Activated CD4-positive, alpha-beta T cell treated with anti-CD3 and anti-CD28 coated beads, Interleukin-2, amount 10 ng/mL, durations not matched to agents 24 days and 14 days (primary cell): Measurements from ENCODE around the gene LEAP2. TPM values are rescaled to one million over a fixed set of nuclear protein-coding genes. Genes with fewer than 3 reads are reported as not detected.

ENCODE experiments used
- DNase-seq: peaks from one replicate; pipeline ENCODE4 v3.0.0; 2022
- H3K27ac Mint-ChIP-seq: one replicate; pipeline ENCODE4 v1.8.0; 2022; ENCODE audit warnings: mild to moderate bottlenecking, mixed read lengths
- H3K27me3 Mint-ChIP-seq: one replicate; pipeline ENCODE4 v1.8.0; 2022; ENCODE audit warnings: mixed read lengths
- H3K36me3 Mint-ChIP-seq: one replicate; pipeline ENCODE4 v1.8.0; 2022; ENCODE audit warnings: low read depth, mild to moderate bottlenecking, mixed read lengths
- H3K4me1 Mint-ChIP-seq: one replicate; pipeline ENCODE4 v1.8.0; 2021; ENCODE audit warnings: mixed read lengths
- H3K4me3 Mint-ChIP-seq: one replicate; pipeline ENCODE4 v1.8.0; 2022; ENCODE audit warnings: mild to moderate bottlenecking, moderate library complexity, mixed read lengths
- H3K9me3 Mint-ChIP-seq: one replicate; pipeline ENCODE4 v1.8.0; 2021; ENCODE audit warnings: mixed read lengths
- intact Hi-C: fragments of 100-400 bp; cut with micrococcal nuclease; formaldehyde crosslinking; loops from one replicate; pipeline ENCODE4 v1.15.1; 2023
- total RNA-seq: library from RNA; stranded (reverse); gene quantifications from 2 replicates; pipeline ENCODE4 v1.2.3, GENCODE V29; 2022

LEAP2 gene
- total RNA-seq, 1 donor from 2014 or later: 4.7 TPM

- H3K27me3 Mint-ChIP-seq: no peaks in the 10 kb centered on the region
- intact Hi-C loops: no loop called here
- H3K4me1 Mint-ChIP-seq: peaks cover 2% of the 10 kb centered on the region
- H3K36me3 Mint-ChIP-seq: peaks cover 37% of the 10 kb centered on the region
- H3K9me3 Mint-ChIP-seq: no peaks in the 10 kb centered on the region
- no peak overlapping the region for H3K4me3 Mint-ChIP-seq
- peak; percentile 12 for DNase-seq
- no peak overlapping the region for H3K27ac Mint-ChIP-seq
These were observed 2.7 kb downstream of the LEAP2 start for GRCh38 chr5:132876020-132876759.

- intact Hi-C loops: no loop called here
- Mint-ChIP-seq H3K4me1 (peaks cover 2% of the 10 kb centered on the region), H3K36me3 (peaks cover 35% of the 10 kb centered on the region), H3K4me3 (no peak overlapping the region), H3K27me3 (no peaks in the 10 kb centered on the region), H3K27ac (no peak overlapping the region), H3K9me3 (no peaks in the 10 kb centered on the region)
- DNase-seq: peak; percentile 8
These were observed 4.0 kb downstream of the LEAP2 start for GRCh38 chr5:132877466-132877865.

- no peak for DNase-seq
- H3K36me3 Mint-ChIP-seq: peaks cover 34% of the 10 kb centered on the region
- H3K27ac Mint-ChIP-seq: no peak overlapping the region
- H3K27me3 Mint-ChIP-seq: no peaks in the 10 kb centered on the region
- no peak overlapping the region for H3K4me3 Mint-ChIP-seq
- no peaks in the 10 kb centered on the region for H3K9me3 Mint-ChIP-seq
- intact Hi-C loops: no loop called here
- H3K4me1 Mint-ChIP-seq: no peaks in the 10 kb centered on the region
These were observed 4.5 kb downstream of the LEAP2 start for GRCh38 chr5:132877938-132878337.

- Mint-ChIP-seq H3K27ac (no peak overlapping the region), H3K4me1 (peaks cover 8% of the 10 kb centered on the region), H3K36me3 (peaks cover 57% of the 10 kb centered on the region), H3K9me3 (no peaks in the 10 kb centered on the region), H3K27me3 (no peaks in the 10 kb centered on the region), H3K4me3 (no peak overlapping the region)
- DNase-seq: peak; percentile 75
- intact Hi-C loops: loop anchor here (1.0 kb wide), 2 partner anchors 54 to 498 kb away; no protein-coding TSS in a partner anchor
These were observed 9.9 kb downstream of the LEAP2 start for GRCh38 chr5:132883261-132883834.

- peaks cover 8% of the 10 kb centered on the region for H3K4me1 Mint-ChIP-seq
- H3K36me3 Mint-ChIP-seq: peaks cover 55% of the 10 kb centered on the region
- no peak overlapping the region for H3K4me3 Mint-ChIP-seq
- H3K27ac Mint-ChIP-seq: no peak overlapping the region
- intact Hi-C loops: no loop called here
- H3K9me3 Mint-ChIP-seq: no peaks in the 10 kb centered on the region
- no peak for DNase-seq
- H3K27me3 Mint-ChIP-seq: no peaks in the 10 kb centered on the region
These were observed 11.1 kb downstream of the LEAP2 start for GRCh38 chr5:132884548-132884947.

- Mint-ChIP-seq H3K9me3 (no peaks in the 10 kb centered on the region), H3K4me1 (peaks cover 12% of the 10 kb centered on the region), H3K36me3 (peaks cover 52% of the 10 kb centered on the region), H3K4me3 (no peak overlapping the region), H3K27me3 (no peaks in the 10 kb centered on the region), H3K27ac (no peak overlapping the region)
- DNase-seq: no peak
- intact Hi-C loops: no loop called here
These were observed 12.8 kb downstream of the LEAP2 start for GRCh38 chr5:132886064-132886823.

- no peaks in the 10 kb centered on the region for H3K9me3 Mint-ChIP-seq
- no peak overlapping the region for H3K4me3 Mint-ChIP-seq
- no peak overlapping the region for H3K27ac Mint-ChIP-seq
- H3K27me3 Mint-ChIP-seq: no peaks in the 10 kb centered on the region
- DNase-seq: no peak
- peaks cover 56% of the 10 kb centered on the region for H3K36me3 Mint-ChIP-seq
- H3K4me1 Mint-ChIP-seq: peaks cover 12% of the 10 kb centered on the region
- intact Hi-C loops: no loop called here
These were observed 13.8 kb downstream of the LEAP2 start for GRCh38 chr5:132887283-132887682.

GRCh38 chr5:132889501-132889900 is 16.0 kb downstream of the LEAP2 start:
- intact Hi-C loops: no loop called here
- H3K27me3 Mint-ChIP-seq: no peaks in the 10 kb centered on the region
- peaks cover 10% of the 10 kb centered on the region for H3K4me1 Mint-ChIP-seq
- H3K4me3 Mint-ChIP-seq: no peak overlapping the region
- H3K36me3 Mint-ChIP-seq: peaks cover 64% of the 10 kb centered on the region
- no peak overlapping the region for H3K27ac Mint-ChIP-seq
- H3K9me3 Mint-ChIP-seq: no peaks in the 10 kb centered on the region
- no peak for DNase-seq

GRCh38 chr5:132890817-132891216 is 17.3 kb downstream of the LEAP2 start:
- Mint-ChIP-seq H3K9me3 (no peaks in the 10 kb centered on the region), H3K4me1 (peaks cover 5% of the 10 kb centered on the region), H3K4me3 (no peak overlapping the region), H3K36me3 (peaks cover 64% of the 10 kb centered on the region), H3K27me3 (no peaks in the 10 kb centered on the region), H3K27ac (no peak overlapping the region)
- no peak for DNase-seq
- intact Hi-C loops: no loop called here

- H3K36me3 Mint-ChIP-seq: peaks cover 54% of the 10 kb centered on the region
- no peaks in the 10 kb centered on the region for H3K27me3 Mint-ChIP-seq
- no peak overlapping the region for H3K4me3 Mint-ChIP-seq
- no peak for DNase-seq
- intact Hi-C loops: no loop called here
- H3K9me3 Mint-ChIP-seq: no peaks in the 10 kb centered on the region
- peaks cover 7% of the 10 kb centered on the region for H3K4me1 Mint-ChIP-seq
- no peak overlapping the region for H3K27ac Mint-ChIP-seq
These were observed 22.3 kb downstream of the LEAP2 start for GRCh38 chr5:132895719-132896305.

GRCh38 chr5:132896685-132897084 is 23.2 kb downstream of the LEAP2 start:
- peaks cover 7% of the 10 kb centered on the region for H3K4me1 Mint-ChIP-seq
- H3K9me3 Mint-ChIP-seq: no peaks in the 10 kb centered on the region
- intact Hi-C loops: no loop called here
- no peak overlapping the region for H3K4me3 Mint-ChIP-seq
- H3K27ac Mint-ChIP-seq: peak overlapping the region; percentile 48
- H3K27me3 Mint-ChIP-seq: no peaks in the 10 kb centered on the region
- peak; percentile 68 for DNase-seq
- H3K36me3 Mint-ChIP-seq: peaks cover 52% of the 10 kb centered on the region

- Mint-ChIP-seq H3K9me3 (no peaks in the 10 kb centered on the region), H3K4me1 (peaks cover 7% of the 10 kb centered on the region), H3K27ac (no peak overlapping the region), H3K4me3 (no peak overlapping the region), H3K27me3 (no peaks in the 10 kb centered on the region), H3K36me3 (peaks cover 41% of the 10 kb centered on the region)
- no peak for DNase-seq
- intact Hi-C loops: no loop called here
These were observed 24.6 kb downstream of the LEAP2 start for GRCh38 chr5:132898094-132898493.

GRCh38 chr5:132901036-132901435 is 27.6 kb downstream of the LEAP2 start:
- no peak overlapping the region for H3K4me3 Mint-ChIP-seq
- H3K4me1 Mint-ChIP-seq: peaks cover 7% of the 10 kb centered on the region
- no peak for DNase-seq
- H3K27me3 Mint-ChIP-seq: no peaks in the 10 kb centered on the region
- H3K36me3 Mint-ChIP-seq: peaks cover 36% of the 10 kb centered on the region
- no peaks in the 10 kb centered on the region for H3K9me3 Mint-ChIP-seq
- intact Hi-C loops: no loop called here
- no peak overlapping the region for H3K27ac Mint-ChIP-seq

GRCh38 chr5:132901730-132902129 is 28.3 kb downstream of the LEAP2 start:
- no peaks in the 10 kb centered on the region for H3K27me3 Mint-ChIP-seq
- intact Hi-C loops: no loop called here
- peaks cover 29% of the 10 kb centered on the region for H3K36me3 Mint-ChIP-seq
- DNase-seq: no peak
- peaks cover 4% of the 10 kb centered on the region for H3K4me1 Mint-ChIP-seq
- H3K4me3 Mint-ChIP-seq: no peak overlapping the region
- no peak overlapping the region for H3K27ac Mint-ChIP-seq
- no peaks in the 10 kb centered on the region for H3K9me3 Mint-ChIP-seq
